CD4-positive, alpha-beta T cell treated with Interleukin-4 for 1 hour (primary cell): ENCODE data around the gene FOXF2.

Experiments used
- DNase-seq, 2 donors: peaks; one replicate each; pipeline ENCODE4 v3.0.0-alpha.2; 2020 to 2022

Gene FOXF2

GRCh38 chr6:1415416-1416063 lies 26.2 kb downstream of the FOXF2 start:
- DNase-seq = no peak

- no peak for DNase-seq
Observed at GRCh38 chr6:1416191-1416760, 26.9 kb downstream of the FOXF2 start.

- no peak for DNase-seq
Observed at GRCh38 chr6:1416820-1417219, 27.4 kb downstream of the FOXF2 start.

- no peak for DNase-seq
Observed at GRCh38 chr6:1417718-1418117, 28.3 kb downstream of the FOXF2 start.

- DNase-seq = no peak
Observed at GRCh38 chr6:1418471-1419191, 29.3 kb downstream of the FOXF2 start.

GRCh38 chr6:1420382-1420781 lies 31.0 kb downstream of the FOXF2 start:
- DNase-seq = no peak

- DNase-seq = no peak
Observed at GRCh38 chr6:1422290-1422689, 32.9 kb downstream of the FOXF2 start.

- DNase-seq = no peak
Observed at GRCh38 chr6:1423578-1423977, 34.2 kb downstream of the FOXF2 start.

GRCh38 chr6:1424306-1424927 lies 35.0 kb downstream of the FOXF2 start:
- DNase-seq = peak in 1 of 2 donors; percentile 1

- DNase-seq = no peak
Observed at GRCh38 chr6:1426416-1426815, 37.0 kb downstream of the FOXF2 start.

- DNase-seq = no peak
Observed at GRCh38 chr6:1435806-1436205, 46.4 kb downstream of the FOXF2 start.

- DNase-seq = peak; percentile 14 to 55
Observed at GRCh38 chr6:1436334-1437306, 47.2 kb downstream of the FOXF2 start.

GRCh38 chr6:1437553-1438406 lies 48.4 kb downstream of the FOXF2 start:
- DNase-seq = no peak

- DNase-seq = no peak
Observed at GRCh38 chr6:1438471-1438881, 49.1 kb downstream of the FOXF2 start.

- no peak for DNase-seq
Observed at GRCh38 chr6:1439349-1439748, 50.0 kb downstream of the FOXF2 start.

GRCh38 chr6:1442929-1443328 lies 53.6 kb downstream of the FOXF2 start:
- no peak for DNase-seq
